AG04450 (cell line): ENCODE results near the gene PSMD7. TPM values are rescaled to one million over a fixed set of nuclear protein-coding genes. Genes with fewer than 3 reads are reported as not detected.

Experiments
- CTCF ChIA-PET: fragments of 300-600, 350-600 bp; formaldehyde crosslinking; extraction: SDS; loops from one replicate; lab custom pipeline; 2022; ENCODE audit warnings: antibody characterized with exemption, inconsistent platforms; lab: Charles Lee
- POLR2A ChIA-PET: fragments of 350-600 bp; formaldehyde crosslinking; extraction: SDS; loops from one replicate; lab custom pipeline; 2021; ENCODE audit warnings: antibody characterized with exemption, inconsistent platforms; lab: Yijun Ruan, JAX
- DNase-seq: peaks from one replicate; pipeline ENCODE4 v3.0.0-alpha.2; 2011; ENCODE audit warnings: low read depth, low spot score
- H3K27ac ChIP-seq: one replicate; pipeline ENCODE4 v1.5.1; 2012; ENCODE audit warnings: low read depth, low read length, control low read depth
- H3K27me3 ChIP-seq: one replicate; pipeline ENCODE4 v1.6.0; 2012; ENCODE audit warnings: low read length; ENCODE audit not compliant: control insufficient read depth, insufficient read depth
- H3K4me3 ChIP-seq: 2 replicates; pipeline ENCODE4 v1.5.1; 2011; ENCODE audit warnings: mild to moderate bottlenecking, low read depth, low read length, control low read depth
- H3K9me3 ChIP-seq: 2 replicates; pipeline ENCODE4 v1.5.1; 2012; ENCODE audit warnings: low read length; ENCODE audit not compliant: control insufficient read depth, insufficient read depth
- CTCF ChIP-seq: IDR thresholded peaks from 2 replicates; pipeline ENCODE4 v1.5.1; 2011; ENCODE audit warnings: low read depth, low read length, control low read depth, inconsistent platforms
- polyA plus RNA-seq: library from polyadenylated mRNA; depleted of rRNA; stranded (reverse); fragments of >200 nt; gene quantifications from 2 replicates; pipeline ENCODE4 v1.2.3, GENCODE V29; 2011

The PSMD7 gene
- polyA plus RNA-seq, 1 experiment: 153 TPM

- no peak for TF ChIP-seq CTCF
- ChIA-PET CTCF (interaction anchor here (1.1 kb wide), 1 partner anchor 15 kb away, joined by 4 read pairs; no protein-coding TSS in a partner anchor), POLR2A (no interaction called here)
- DNase-seq: no peak
- peaks cover 5% of the 10 kb centered on the region; the same call in 1 of the 2 replicates for H3K9me3 ChIP-seq
- H3K4me3 ChIP-seq: no peak overlapping the region
- H3K27ac ChIP-seq: no peak overlapping the region
- no peaks in the 10 kb centered on the region for H3K27me3 ChIP-seq
Observed at GRCh38 chr16:74290356-74290755, 6.3 kb upstream of the PSMD7 start.

GRCh38 chr16:74291176-74291575 is 5.4 kb upstream of the PSMD7 start:
- no peak overlapping the region for H3K27ac ChIP-seq
- DNase-seq: no peak
- no peak overlapping the region for H3K4me3 ChIP-seq
- no peaks in the 10 kb centered on the region for H3K27me3 ChIP-seq
- CTCF ChIA-PET: interaction anchor here (3.7 kb wide), 1 partner anchor 16 kb away, joined by 12 read pairs; no protein-coding TSS in a partner anchor
- H3K9me3 ChIP-seq: peaks cover 5% of the 10 kb centered on the region; the same call in 1 of the 2 replicates
- no peak for TF ChIP-seq CTCF
- POLR2A ChIA-PET: no interaction called here

GRCh38 chr16:74291577-74292208 is 4.9 kb upstream of the PSMD7 start:
- no peak overlapping the region for H3K27ac ChIP-seq

GRCh38 chr16:74296104-74296431 is 546 bp upstream of the PSMD7 start:
- no peak for DNase-seq
- CTCF ChIA-PET: interaction anchor here (0.8 to 1.0 kb wide), 2 partner anchors 14 to 21 kb away, joined by 3 to 4 read pairs; no protein-coding TSS in a partner anchor
- peak overlapping the region; percentile 94 for H3K4me3 ChIP-seq
- H3K27ac ChIP-seq: peak overlapping the region; percentile 88
- peaks cover 7% of the 10 kb centered on the region for H3K9me3 ChIP-seq
- no peaks in the 10 kb centered on the region for H3K27me3 ChIP-seq
- POLR2A ChIA-PET: interaction anchor here (1.0 kb wide), 1 partner anchor 371 kb away, joined by 3 read pairs; the partner anchor contains the start of gene RFWD3
- no peak for TF ChIP-seq CTCF

More at GRCh38 chr16:74291577-74292208, 4.9 kb upstream of the PSMD7 start:
- peaks cover 5% of the 10 kb centered on the region for H3K9me3 ChIP-seq
- DNase-seq: no peak
- H3K27me3 ChIP-seq: no peaks in the 10 kb centered on the region
- ChIA-PET POLR2A (no interaction called here), CTCF (interaction anchor here (3.7 kb wide), 1 partner anchor 16 kb away, joined by 12 read pairs; no protein-coding TSS in a partner anchor)
- H3K4me3 ChIP-seq: no peak overlapping the region
- TF ChIP-seq CTCF: no peak

GRCh38 chr16:74297145-74297665 is 591 bp downstream of the PSMD7 start:
- no peak for TF ChIP-seq CTCF
- H3K9me3 ChIP-seq: peaks cover 2% of the 10 kb centered on the region; the same call in 1 of the 2 replicates
- H3K27ac ChIP-seq: peak overlapping the region; percentile 88
- CTCF ChIA-PET: interaction anchor here (2.2 kb wide), 1 partner anchor 13 kb away, joined by 19 read pairs; no protein-coding TSS in a partner anchor
- DNase-seq: no peak
- POLR2A ChIA-PET: no interaction called here
- H3K4me3 ChIP-seq: peak overlapping the region; percentile 94
- no peaks in the 10 kb centered on the region for H3K27me3 ChIP-seq
